ENCODE measurements around the gene TMEM139.

TMEM139 gene

DNA sequence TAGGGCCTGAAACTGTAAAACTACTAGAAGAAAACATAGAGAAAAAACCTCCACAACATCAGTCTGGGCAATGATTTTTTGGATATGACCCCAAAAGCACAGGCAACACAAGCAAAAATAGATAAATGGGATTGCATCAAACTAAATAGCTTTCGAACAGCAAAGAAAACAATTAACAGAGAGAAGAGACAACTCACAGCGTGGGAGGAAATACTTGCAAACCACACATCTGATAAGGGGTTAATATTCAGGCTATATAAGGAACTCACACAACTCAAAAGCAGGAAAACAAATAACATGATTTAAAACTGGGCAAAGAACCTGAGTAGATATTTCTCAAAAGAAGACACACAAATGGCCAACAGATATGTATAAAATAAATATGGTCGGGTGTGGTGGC lies 29.2 kb upstream of the TMEM139 start:
- no peak for DNase-seq (ENCODE audit: low read depth in 1 of 2, low spot score in 1 of 2)
- Histone ChIP-seq H3K4me3 (replicated peaks; ENCODE audit: insufficient read depth, low read length) (no peak overlapping the region), H3K27me3 (ENCODE audit: insufficient read depth, poor library complexity, severe bottlenecking) (no peaks in the 10 kb centered on the region), H3K27ac (replicated peaks) (no peak overlapping the region)
- TF ChIP-seq GABPA (IDR thresholded peaks at IDR 0.05; ENCODE audit: low read depth), result no peak
- TF ChIP-seq, protein P1, sequence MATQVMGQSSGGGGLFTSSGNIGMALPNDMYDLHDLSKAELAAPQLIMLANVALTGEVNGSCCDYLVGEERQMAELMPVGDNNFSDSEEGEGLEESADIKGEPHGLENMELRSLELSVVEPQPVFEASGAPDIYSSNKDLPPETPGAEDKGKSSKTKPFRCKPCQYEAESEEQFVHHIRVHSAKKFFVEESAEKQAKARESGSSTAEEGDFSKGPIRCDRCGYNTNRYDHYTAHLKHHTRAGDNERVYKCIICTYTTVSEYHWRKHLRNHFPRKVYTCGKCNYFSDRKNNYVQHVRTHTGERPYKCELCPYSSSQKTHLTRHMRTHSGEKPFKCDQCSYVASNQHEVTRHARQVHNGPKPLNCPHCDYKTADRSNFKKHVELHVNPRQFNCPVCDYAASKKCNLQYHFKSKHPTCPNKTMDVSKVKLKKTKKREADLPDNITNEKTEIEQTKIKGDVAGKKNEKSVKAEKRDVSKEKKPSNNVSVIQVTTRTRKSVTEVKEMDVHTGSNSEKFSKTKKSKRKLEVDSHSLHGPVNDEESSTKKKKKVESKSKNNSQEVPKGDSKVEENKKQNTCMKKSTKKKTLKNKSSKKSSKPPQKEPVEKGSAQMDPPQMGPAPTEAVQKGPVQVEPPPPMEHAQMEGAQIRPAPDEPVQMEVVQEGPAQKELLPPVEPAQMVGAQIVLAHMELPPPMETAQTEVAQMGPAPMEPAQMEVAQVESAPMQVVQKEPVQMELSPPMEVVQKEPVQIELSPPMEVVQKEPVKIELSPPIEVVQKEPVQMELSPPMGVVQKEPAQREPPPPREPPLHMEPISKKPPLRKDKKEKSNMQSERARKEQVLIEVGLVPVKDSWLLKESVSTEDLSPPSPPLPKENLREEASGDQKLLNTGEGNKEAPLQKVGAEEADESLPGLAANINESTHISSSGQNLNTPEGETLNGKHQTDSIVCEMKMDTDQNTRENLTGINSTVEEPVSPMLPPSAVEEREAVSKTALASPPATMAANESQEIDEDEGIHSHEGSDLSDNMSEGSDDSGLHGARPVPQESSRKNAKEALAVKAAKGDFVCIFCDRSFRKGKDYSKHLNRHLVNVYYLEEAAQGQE (IDR thresholded peaks at IDR 0.05; ENCODE audit: insufficient replicate concordance, low read depth), result no peak
- TF ChIP-seq SPI1 (IDR thresholded peaks at IDR 0.05; ENCODE audit: borderline replicate concordance, low read depth), result no peak
- TF ChIP-seq, protein P2, sequence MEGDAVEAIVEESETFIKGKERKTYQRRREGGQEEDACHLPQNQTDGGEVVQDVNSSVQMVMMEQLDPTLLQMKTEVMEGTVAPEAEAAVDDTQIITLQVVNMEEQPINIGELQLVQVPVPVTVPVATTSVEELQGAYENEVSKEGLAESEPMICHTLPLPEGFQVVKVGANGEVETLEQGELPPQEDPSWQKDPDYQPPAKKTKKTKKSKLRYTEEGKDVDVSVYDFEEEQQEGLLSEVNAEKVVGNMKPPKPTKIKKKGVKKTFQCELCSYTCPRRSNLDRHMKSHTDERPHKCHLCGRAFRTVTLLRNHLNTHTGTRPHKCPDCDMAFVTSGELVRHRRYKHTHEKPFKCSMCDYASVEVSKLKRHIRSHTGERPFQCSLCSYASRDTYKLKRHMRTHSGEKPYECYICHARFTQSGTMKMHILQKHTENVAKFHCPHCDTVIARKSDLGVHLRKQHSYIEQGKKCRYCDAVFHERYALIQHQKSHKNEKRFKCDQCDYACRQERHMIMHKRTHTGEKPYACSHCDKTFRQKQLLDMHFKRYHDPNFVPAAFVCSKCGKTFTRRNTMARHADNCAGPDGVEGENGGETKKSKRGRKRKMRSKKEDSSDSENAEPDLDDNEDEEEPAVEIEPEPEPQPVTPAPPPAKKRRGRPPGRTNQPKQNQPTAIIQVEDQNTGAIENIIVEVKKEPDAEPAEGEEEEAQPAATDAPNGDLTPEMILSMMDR (IDR thresholded peaks at IDR 0.05; ENCODE audit: insufficient read depth, low read length), result no peak
- TF ChIP-seq POLR2AphosphoS5 (IDR thresholded peaks at IDR 0.05; ENCODE audit: low read depth), result no peak

DNA sequence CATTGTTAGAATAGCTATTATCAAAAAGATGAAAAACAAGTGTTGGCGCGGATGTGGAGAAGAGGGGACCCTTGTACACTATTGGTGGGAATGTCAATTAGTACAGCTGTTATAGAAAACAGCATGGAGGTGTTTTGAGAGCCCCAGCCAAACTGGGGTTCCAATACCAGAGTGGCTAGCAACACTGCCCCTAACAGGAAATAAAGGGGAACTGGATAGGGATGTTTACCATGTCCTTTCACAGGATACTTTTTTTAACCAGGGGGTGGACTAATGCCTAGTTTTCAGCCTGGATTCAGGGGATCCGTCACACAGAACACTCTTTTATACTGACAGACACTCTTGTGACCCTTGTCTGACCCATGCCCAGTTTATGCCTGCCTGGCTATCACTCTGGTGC lies 28.4 kb upstream of the TMEM139 start:
- no peak for DNase-seq (ENCODE audit: low read depth in 1 of 2, low spot score in 1 of 2)
- Histone ChIP-seq H3K27me3 (ENCODE audit: insufficient read depth, poor library complexity, severe bottlenecking) (no peaks in the 10 kb centered on the region), H3K4me3 (replicated peaks; ENCODE audit: insufficient read depth, low read length) (no peak overlapping the region), H3K27ac (replicated peaks) (no peak overlapping the region)
- TF ChIP-seq POLR2AphosphoS5 (IDR thresholded peaks at IDR 0.05; ENCODE audit: low read depth) (no peak), SPI1 (IDR thresholded peaks at IDR 0.05; ENCODE audit: borderline replicate concordance, low read depth) (peak; percentile 66; the same call in 1 of the 2 replicates)
- TF ChIP-seq, protein P2 (IDR thresholded peaks at IDR 0.05; ENCODE audit: insufficient read depth, low read length), result peak; percentile 16

DNA sequence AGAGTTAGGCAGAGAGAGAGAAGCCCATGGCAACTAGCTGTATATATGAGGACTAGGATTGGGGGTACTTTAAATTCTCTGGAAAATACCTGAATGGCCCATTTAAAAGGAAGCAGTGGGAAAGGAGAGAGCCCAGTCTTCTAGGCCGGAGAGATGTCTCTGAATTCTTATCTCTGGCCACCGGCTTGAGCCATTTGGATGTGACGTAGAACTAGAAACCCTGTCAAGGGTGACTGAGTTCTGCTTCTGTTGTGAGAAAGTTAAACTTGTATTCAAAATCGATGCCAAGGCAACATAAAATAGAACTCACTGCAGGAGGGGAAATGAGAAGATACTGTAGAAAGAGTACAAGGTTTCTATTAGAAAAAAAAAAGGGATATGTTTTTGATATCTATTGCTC lies 27.8 kb upstream of the TMEM139 start:
- no peak overlapping the region for H3K4me3 ChIP-seq (replicated peaks; ENCODE audit: insufficient read depth, low read length)
- no peak for DNase-seq (ENCODE audit: low read depth in 1 of 2, low spot score in 1 of 2)
- no peak for TF ChIP-seq POLR2AphosphoS5 (IDR thresholded peaks at IDR 0.05; ENCODE audit: low read depth)
- TF ChIP-seq, protein P2 (IDR thresholded peaks at IDR 0.05; ENCODE audit: insufficient read depth, low read length), result no peak
- TF ChIP-seq SPI1 (IDR thresholded peaks at IDR 0.05; ENCODE audit: borderline replicate concordance, low read depth), result no peak
- TF ChIP-seq, protein P1 (IDR thresholded peaks at IDR 0.05; ENCODE audit: insufficient replicate concordance, low read depth), result no peak
- no peak for TF ChIP-seq GABPA (IDR thresholded peaks at IDR 0.05; ENCODE audit: low read depth)
- H3K27me3 ChIP-seq (ENCODE audit: insufficient read depth, poor library complexity, severe bottlenecking), result no peaks in the 10 kb centered on the region
- no peak overlapping the region for H3K27ac ChIP-seq (replicated peaks)

DNA sequence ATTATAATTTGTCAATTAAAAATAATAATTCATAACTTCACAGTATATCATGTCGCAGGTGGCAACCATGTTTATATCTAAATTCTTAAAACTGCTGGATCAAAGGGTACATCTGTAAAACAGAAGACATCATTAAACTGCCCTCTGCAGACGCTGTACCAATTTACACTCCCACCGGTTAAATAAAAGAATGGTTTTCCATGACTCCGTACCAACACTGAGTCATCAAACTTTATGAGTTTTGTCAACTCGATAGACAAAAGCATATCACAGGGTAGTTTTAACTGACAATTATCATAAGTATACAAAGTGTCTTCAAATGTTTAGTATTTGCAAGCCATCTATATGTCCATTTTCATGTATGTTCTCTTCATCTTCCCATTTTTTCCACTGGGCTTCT lies 27.3 kb upstream of the TMEM139 start:
- no peak for DNase-seq (ENCODE audit: low read depth in 1 of 2, low spot score in 1 of 2)
- H3K4me3 ChIP-seq (replicated peaks; ENCODE audit: insufficient read depth, low read length), result no peak overlapping the region
- H3K27ac ChIP-seq (replicated peaks), result no peak overlapping the region
- no peaks in the 10 kb centered on the region for H3K27me3 ChIP-seq (ENCODE audit: insufficient read depth, poor library complexity, severe bottlenecking)
- TF ChIP-seq, protein P1 (IDR thresholded peaks at IDR 0.05; ENCODE audit: insufficient replicate concordance, low read depth), result no peak
- no peak for TF ChIP-seq POLR2AphosphoS5 (IDR thresholded peaks at IDR 0.05; ENCODE audit: low read depth)
- TF ChIP-seq GABPA (IDR thresholded peaks at IDR 0.05; ENCODE audit: low read depth), result no peak
- TF ChIP-seq SPI1 (IDR thresholded peaks at IDR 0.05; ENCODE audit: borderline replicate concordance, low read depth), result no peak
- TF ChIP-seq, protein P2 (IDR thresholded peaks at IDR 0.05; ENCODE audit: insufficient read depth, low read length), result no peak

Measured in HL-60 (cell line).